Measurements from ENCODE around the gene SYT1. TPM values are rescaled to one million over a fixed set of nuclear protein-coding genes. Genes with fewer than 3 reads are reported as not detected.

SYT1 gene
- total and polyA plus RNA-seq, 7 donors, result 2.8 to 20.0 (median 10.6) TPM; not detected in 1

GRCh38 chr12:78887444-78887843, 22.9 kb downstream of the SYT1 start:
- Histone ChIP-seq H3K4me3 (no peak overlapping the region), H3K27ac (no peak overlapping the region), H3K36me3 (no peaks in the 10 kb centered on the region), H3K27me3 (no peaks in the 10 kb centered on the region), H3K4me1 (no peaks in the 10 kb centered on the region), H3K9me3 (no peaks in the 10 kb centered on the region)
- WGBS, 2 donors, result 87 to 88% methylated on average over 3 of the region's 3 CpGs
- DNase-seq, result no peak
- TF ChIP-seq POLR2A (IDR thresholded peaks at IDR 0.05) (no peak), EP300 (IDR thresholded peaks at IDR 0.05) (no peak), CTCF (IDR thresholded peaks at IDR 0.05) (no peak), POLR2AphosphoS5 (IDR thresholded peaks at IDR 0.05) (no peak)
- intact Hi-C loops (cut with DNase I), result no loop called here

DNA sequence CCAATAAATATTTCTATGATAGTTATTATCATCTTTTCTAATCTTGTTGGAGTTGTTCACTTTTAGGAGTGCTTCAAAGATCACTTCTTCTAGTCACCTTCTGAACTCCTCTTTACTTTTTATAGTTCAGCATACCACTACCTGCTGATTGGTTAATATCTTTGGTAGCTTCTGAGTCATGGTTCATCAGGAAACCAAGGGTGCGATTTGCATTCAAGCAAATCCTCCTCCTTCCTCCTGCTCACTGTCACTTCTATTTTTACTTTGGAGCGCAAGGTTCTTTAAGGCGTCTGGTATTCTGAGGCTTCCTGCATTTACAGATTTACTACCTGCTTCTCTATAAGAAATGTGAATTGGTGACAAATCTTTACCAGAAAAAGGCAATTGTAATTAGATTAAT, 24.0 kb downstream of the SYT1 start:
- Histone ChIP-seq H3K9me3 (no peaks in the 10 kb centered on the region), H3K27me3 (no peaks in the 10 kb centered on the region), H3K4me3 (no peak overlapping the region), H3K4me1 (no peaks in the 10 kb centered on the region), H3K27ac (no peak overlapping the region), H3K36me3 (no peaks in the 10 kb centered on the region)
- WGBS, 2 donors, result 56 to 89% methylated on average over 3 of the region's 3 CpGs
- TF ChIP-seq POLR2AphosphoS5 (IDR thresholded peaks at IDR 0.05), result no peak
- intact Hi-C loops (cut with DNase I), result no loop called here
- DNase-seq, result no peak

DNA sequence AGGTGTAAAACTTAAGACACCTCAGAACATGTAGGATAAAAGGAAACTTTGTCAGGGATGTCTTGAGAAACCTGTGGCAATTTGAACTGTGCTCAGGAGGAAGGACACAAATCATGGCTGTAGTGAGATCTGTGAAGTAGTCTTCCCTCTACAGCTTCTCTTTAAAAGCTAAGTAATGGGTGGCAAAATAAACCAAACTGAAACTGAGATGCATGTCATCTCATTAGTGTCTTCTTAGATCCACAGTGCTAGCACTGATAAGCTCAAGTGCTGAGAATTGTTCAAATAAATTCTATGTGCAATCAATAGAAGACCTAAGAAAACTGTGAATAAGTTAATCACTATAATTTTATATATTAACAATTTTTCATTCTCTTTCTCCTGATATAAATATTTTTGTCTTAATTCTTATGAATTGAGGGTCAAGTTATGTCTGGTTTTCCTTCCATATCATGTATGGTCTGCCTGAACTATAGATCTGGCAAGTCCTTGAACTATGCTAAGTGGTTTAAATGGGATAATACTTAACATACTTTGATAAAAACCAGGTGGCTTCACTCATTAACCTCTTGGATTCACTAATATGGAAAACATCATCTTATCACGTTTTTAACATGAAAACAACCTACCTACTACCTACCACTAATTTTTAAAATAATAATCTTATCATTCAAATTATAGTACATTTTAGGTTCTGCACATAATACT, 27.2 kb downstream of the SYT1 start:
- 60 to 67% methylated on average over 1 of the region's 1 CpG for WGBS, 2 donors
- no peak for DNase-seq
- intact Hi-C loops (cut with DNase I), result no loop called here

DNA sequence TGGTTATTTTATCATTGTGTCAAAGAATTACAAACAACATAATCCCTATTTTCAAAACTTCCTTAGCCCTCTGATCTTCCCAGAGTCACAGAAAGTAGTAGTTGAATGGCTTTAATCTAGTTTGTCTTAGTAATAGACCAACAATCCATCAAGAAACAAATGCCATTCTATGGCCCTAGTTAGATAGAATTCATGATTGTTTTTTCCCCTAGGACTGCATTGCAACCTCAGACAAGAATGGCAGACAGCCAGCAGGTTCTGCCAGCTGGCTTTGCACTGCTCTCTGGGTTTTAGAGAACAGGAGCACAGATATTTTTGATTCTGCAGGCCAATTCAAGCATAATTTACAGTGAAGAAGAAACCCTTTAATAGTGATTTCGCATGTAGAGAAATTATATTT, 33.8 kb downstream of the SYT1 start:
- no peak overlapping the region for H3K4me3 ChIP-seq
- H3K27ac ChIP-seq, result no peak overlapping the region
- peak; percentile 68 for DNase-seq
- 86 to 90% methylated on average over 1 of the region's 1 CpG for WGBS, 2 donors
- peaks cover 0 to 22% (median 9%) of the 10 kb centered on the region in 4 donors for H3K4me1 ChIP-seq
- no peaks in the 10 kb centered on the region for H3K36me3 ChIP-seq
- no peaks in the 10 kb centered on the region for H3K9me3 ChIP-seq
- TF ChIP-seq POLR2A (IDR thresholded peaks at IDR 0.05), result no peak
- no peak for TF ChIP-seq EP300 (IDR thresholded peaks at IDR 0.05)
- TF ChIP-seq POLR2AphosphoS5 (IDR thresholded peaks at IDR 0.05), result peak in 1 of 4 donors; percentile 22
- TF ChIP-seq CTCF (IDR thresholded peaks at IDR 0.05), result no peak
- H3K27me3 ChIP-seq, result no peaks in the 10 kb centered on the region
- intact Hi-C loops (cut with DNase I), result no loop called here

More for the DNA sequence above, 27.2 kb downstream of the SYT1 start:
- no peak overlapping the region for H3K4me3 ChIP-seq
- no peaks in the 10 kb centered on the region for H3K9me3 ChIP-seq
- TF ChIP-seq EP300 (IDR thresholded peaks at IDR 0.05) (no peak), POLR2AphosphoS5 (IDR thresholded peaks at IDR 0.05) (no peak), POLR2A (IDR thresholded peaks at IDR 0.05) (no peak), CTCF (IDR thresholded peaks at IDR 0.05) (no peak)
- H3K4me1 ChIP-seq, result no peaks in the 10 kb centered on the region
- H3K27ac ChIP-seq, result no peak overlapping the region
- no peaks in the 10 kb centered on the region for H3K27me3 ChIP-seq
- H3K36me3 ChIP-seq, result no peaks in the 10 kb centered on the region

- H3K36me3 ChIP-seq, result no peaks in the 10 kb centered on the region
- H3K27ac ChIP-seq, result no peak overlapping the region
- no peak overlapping the region for H3K4me3 ChIP-seq
- no peaks in the 10 kb centered on the region for H3K4me1 ChIP-seq
- TF ChIP-seq EP300 (IDR thresholded peaks at IDR 0.05), result no peak
- no peak for TF ChIP-seq POLR2AphosphoS5 (IDR thresholded peaks at IDR 0.05)
- TF ChIP-seq POLR2A (IDR thresholded peaks at IDR 0.05), result no peak
- TF ChIP-seq CTCF (IDR thresholded peaks at IDR 0.05), result no peak
- no peaks in the 10 kb centered on the region for H3K27me3 ChIP-seq
- WGBS, 2 donors, result 18 to 27% methylated on average over 1 of the region's 1 CpG
- DNase-seq, result no peak
- H3K9me3 ChIP-seq, result no peaks in the 10 kb centered on the region
- intact Hi-C loops (cut with DNase I), result no loop called here
Observed at GRCh38 chr12:78914859-78915331, 50.3 kb downstream of the SYT1 start.

Measured in sigmoid colon (tissue), 7 donors.